BLaER1 treated with 17β-estradiol and CSF1 and Interleukin-3, amounts not matched to agents 10 nM and 100 nM (cell line): Measurements from ENCODE around the gene AAR2.

ENCODE experiments used
- H3K27ac ChIP-seq, 11 experiments: shearing (Covaris generic); formaldehyde crosslinking; 2 replicates each; pipeline ENCODE4 v1.8.1; 2022
- H3K27me3 ChIP-seq, 11 experiments: shearing (Covaris generic); formaldehyde crosslinking; 2 replicates each; pipeline ENCODE4 v1.8.1; 2022
- H3K36me3 ChIP-seq, 11 experiments: shearing (Covaris generic); formaldehyde crosslinking; 2 replicates each; pipeline ENCODE4 v1.8.1; 2022
- H3K4me1 ChIP-seq, 10 experiments: shearing (Covaris generic); formaldehyde crosslinking; 2 replicates each; pipeline ENCODE4 v1.8.1; 2022
- H3K4me2 ChIP-seq, 11 experiments: shearing (Covaris generic); formaldehyde crosslinking; 2 replicates each; pipeline ENCODE4 v1.8.1; 2022
- H3K4me3 ChIP-seq, 10 experiments: shearing (Covaris generic); formaldehyde crosslinking; 2 replicates each; pipeline ENCODE4 v1.8.1; 2022
- H3K9ac ChIP-seq, 11 experiments: shearing (Covaris generic); formaldehyde crosslinking; 2 replicates each; pipeline ENCODE4 v1.8.1; 2022
- H3K9me3 ChIP-seq, 11 experiments: shearing (Covaris generic); formaldehyde crosslinking; replicated peaks in 1 of 11; 2 replicates each; pipeline ENCODE4 v1.8.1; 2022
- H4K20me1 ChIP-seq, 11 experiments: shearing (Covaris generic); formaldehyde crosslinking; 2 replicates each; pipeline ENCODE4 v1.8.1; 2022
- Cebpa-rat ChIP-seq, 11 experiments: shearing (Covaris generic); IDR thresholded peaks; 2 replicates each; pipeline ENCODE4 v1.8.1; 2022

AAR2 gene

DNA sequence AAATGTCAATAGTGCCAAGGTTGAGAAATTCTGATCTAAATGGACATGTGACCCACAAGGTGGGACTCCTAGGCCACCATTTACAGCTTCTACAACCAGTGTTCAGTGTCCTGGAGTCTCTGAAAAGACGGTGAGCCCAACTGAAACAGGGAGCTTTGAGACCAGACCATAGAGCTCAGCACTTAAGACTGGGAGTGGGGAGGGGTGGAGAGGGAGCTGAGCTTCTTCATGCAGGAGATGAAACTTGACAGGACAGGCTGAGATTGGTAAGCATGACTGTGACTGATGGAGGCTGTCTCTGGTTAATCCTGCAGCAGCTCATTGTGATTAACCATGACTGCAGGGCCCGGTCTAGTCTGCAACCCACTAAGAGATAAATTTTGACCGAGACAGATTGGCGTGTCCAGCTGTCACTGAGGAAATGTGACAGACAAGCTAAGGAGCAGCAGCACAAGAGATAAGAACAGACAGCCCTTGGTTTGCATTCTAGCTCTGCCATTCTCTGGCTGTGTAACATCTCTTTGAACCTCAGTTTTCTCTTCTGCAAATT, 1.4 kb upstream of the AAR2 start:
- H3K4me2 ChIP-seq, result no peak overlapping the region
- no peaks in the 10 kb centered on the region for H3K9me3 ChIP-seq
- no peak overlapping the region for H3K4me3 ChIP-seq
- no peak for TF ChIP-seq Cebpa-rat (IDR thresholded peaks at IDR 0.05)
- no peak overlapping the region for H3K27ac ChIP-seq
- no peaks in the 10 kb centered on the region for H3K27me3 ChIP-seq
- H3K4me1 ChIP-seq, result peaks cover 18 to 29% (median 21%) of the 10 kb centered on the region in 10 experiments
- H3K9ac ChIP-seq, result no peak overlapping the region
- H3K36me3 ChIP-seq, result peaks cover 6 to 23% (median 16%) of the 10 kb centered on the region in 11 experiments
- H4K20me1 ChIP-seq, result peaks cover 5 to 29% (median 22%) of the 10 kb centered on the region in 11 experiments; a peak in 16 of 22 replicates

DNA sequence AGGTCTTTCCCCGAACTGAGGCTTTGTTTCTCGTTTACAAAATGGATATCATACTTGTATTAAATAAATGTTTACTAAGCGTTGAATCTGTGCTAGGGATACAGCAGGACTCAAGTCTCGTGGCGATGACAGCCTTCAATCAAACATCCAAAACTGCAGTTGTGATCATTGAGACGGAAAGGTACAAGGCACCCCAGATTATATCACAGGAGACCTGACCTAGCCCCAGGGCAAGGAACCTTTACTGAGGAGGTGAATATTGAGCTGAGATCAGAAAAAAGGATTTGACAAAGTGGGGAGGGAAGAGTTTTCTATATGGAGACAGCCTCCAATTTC, 476 bp downstream of the AAR2 start:
- Histone ChIP-seq H3K36me3 (peaks cover 23 to 42% (median 36%) of the 10 kb centered on the region in 11 experiments), H3K27ac (peak overlapping the region; percentile 84 to 94 (median 91)), H3K4me2 (peak overlapping the region; percentile 88 to 99 (median 94)), H3K9me3 (no peaks in the 10 kb centered on the region), H3K4me1 (peaks cover 18 to 29% (median 21%) of the 10 kb centered on the region in 10 experiments), H3K27me3 (no peaks in the 10 kb centered on the region), H3K4me3 (peak overlapping the region; percentile 69 to 87 (median 82)), H3K9ac (peak overlapping the region; percentile 87 to 94 (median 92)), H4K20me1 (peaks cover 12 to 48% (median 41%) of the 10 kb centered on the region in 11 experiments; a peak in 20 of 22 replicates)
- TF ChIP-seq Cebpa-rat (IDR thresholded peaks at IDR 0.05), result no peak

DNA sequence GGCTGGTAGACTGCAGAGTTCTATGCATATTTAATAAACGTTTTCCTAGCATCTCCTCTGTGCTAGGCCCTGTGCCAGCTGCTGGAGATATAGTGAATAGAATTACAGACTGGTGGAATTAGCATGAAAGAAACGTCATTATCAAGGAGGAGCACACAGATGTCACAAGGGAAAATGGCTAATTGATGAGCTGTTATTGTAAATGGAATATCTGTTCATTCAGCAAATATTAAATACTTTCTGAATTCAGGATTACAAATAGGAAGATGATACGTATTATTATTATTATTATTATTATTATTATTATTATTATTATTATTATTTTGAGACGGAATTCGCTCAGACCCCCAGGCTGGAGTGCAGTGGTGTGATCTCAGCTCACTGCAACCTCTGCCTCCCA, 1.2 kb downstream of the AAR2 start:
- H3K4me2 ChIP-seq, result peak overlapping the region; percentile 88 to 99 (median 94)
- H3K4me1 ChIP-seq, result peaks cover 18 to 29% (median 21%) of the 10 kb centered on the region in 10 experiments
- H3K36me3 ChIP-seq, result peaks cover 31 to 49% (median 43%) of the 10 kb centered on the region in 11 experiments
- no peak for TF ChIP-seq Cebpa-rat (IDR thresholded peaks at IDR 0.05)
- peak overlapping the region; percentile 87 to 94 (median 92) for H3K9ac ChIP-seq
- H3K9me3 ChIP-seq, result no peaks in the 10 kb centered on the region
- H3K4me3 ChIP-seq, result peak overlapping the region; percentile 69 to 87 (median 82)
- H3K27me3 ChIP-seq, result no peaks in the 10 kb centered on the region
- peak overlapping the region in 4 of 11 experiments; percentile 89 to 92 (median 90); a peak in 6 of 22 replicates for H3K27ac ChIP-seq
- peaks cover 12 to 55% (median 46%) of the 10 kb centered on the region in 11 experiments; a peak in 20 of 22 replicates for H4K20me1 ChIP-seq

DNA sequence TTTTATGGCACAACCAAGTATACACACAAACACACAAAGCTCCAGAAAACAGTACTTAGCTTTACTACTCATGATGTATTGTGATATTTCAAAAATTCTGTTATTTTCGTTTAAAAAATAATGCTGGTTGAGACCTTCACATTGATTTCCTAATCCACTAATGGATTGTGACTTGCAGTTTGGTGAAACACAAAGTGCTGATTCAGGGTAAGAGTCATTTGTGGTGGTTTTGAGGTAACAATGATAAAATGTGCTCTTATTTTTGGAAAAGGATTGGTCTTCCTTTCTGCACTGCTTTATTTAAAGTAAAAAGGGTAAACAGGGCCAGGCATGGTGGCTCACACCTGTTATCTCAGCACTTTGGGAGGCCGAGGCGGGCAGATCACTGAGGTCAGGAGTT, 1.9 kb downstream of the AAR2 start:
- H3K36me3 ChIP-seq, result peaks cover 37 to 56% (median 50%) of the 10 kb centered on the region in 11 experiments

DNA sequence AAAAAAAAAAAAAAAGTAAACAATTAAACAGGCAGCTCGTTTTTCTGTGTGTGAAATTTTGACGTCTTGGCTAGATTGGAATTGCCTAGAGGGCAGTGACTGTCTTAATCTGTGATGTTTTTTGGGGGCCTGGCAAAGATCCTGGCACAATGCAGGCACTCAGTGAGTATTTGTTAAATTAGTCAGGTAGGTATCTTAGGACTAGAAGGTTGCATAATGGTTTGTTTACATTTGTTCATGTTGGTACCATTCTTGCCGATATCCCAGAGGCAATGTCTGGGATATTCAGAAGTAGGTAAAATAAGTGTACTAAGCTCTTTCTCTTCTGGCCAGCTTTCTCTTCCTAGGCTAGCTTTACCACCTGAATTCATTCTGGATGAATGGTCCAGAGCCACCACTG, 2.5 kb downstream of the AAR2 start:
- H3K4me2 ChIP-seq, result peak overlapping the region in 5 of 11 experiments; percentile 92 to 99 (median 95); a peak in 6 of 22 replicates
- peaks cover 18 to 29% (median 21%) of the 10 kb centered on the region in 10 experiments for H3K4me1 ChIP-seq
- H3K27me3 ChIP-seq, result no peaks in the 10 kb centered on the region
- H3K9me3 ChIP-seq, result no peaks in the 10 kb centered on the region
- no peak overlapping the region for H3K4me3 ChIP-seq
- no peak for TF ChIP-seq Cebpa-rat (IDR thresholded peaks at IDR 0.05)
- H3K9ac ChIP-seq, result peak overlapping the region in 1 of 11 experiments; percentile 6; a peak in 1 of 22 replicates
- H3K27ac ChIP-seq, result no peak overlapping the region
- H4K20me1 ChIP-seq, result peaks cover 22 to 68% (median 59%) of the 10 kb centered on the region in 11 experiments; a peak in 20 of 22 replicates
- H3K36me3 ChIP-seq, result peaks cover 44 to 62% (median 56%) of the 10 kb centered on the region in 11 experiments

More for the DNA sequence above, 1.9 kb downstream of the AAR2 start:
- H3K27ac ChIP-seq, result peak overlapping the region in 1 of 11 experiments; percentile 2; a peak in 1 of 22 replicates
- H3K4me3 ChIP-seq, result peak overlapping the region in 3 of 10 experiments; percentile 81 to 86 (median 83); a peak in 2 of 20 replicates
- H3K9me3 ChIP-seq, result no peaks in the 10 kb centered on the region
- peaks cover 16 to 62% (median 53%) of the 10 kb centered on the region in 11 experiments; a peak in 20 of 22 replicates for H4K20me1 ChIP-seq
- peak overlapping the region in 4 of 11 experiments; percentile 25 to 94 (median 93); a peak in 3 of 22 replicates for H3K9ac ChIP-seq
- no peak for TF ChIP-seq Cebpa-rat (IDR thresholded peaks at IDR 0.05)
- H3K27me3 ChIP-seq, result no peaks in the 10 kb centered on the region
- H3K4me2 ChIP-seq, result peak overlapping the region; percentile 88 to 99 (median 94); a peak in 17 of 22 replicates
- peaks cover 18 to 29% (median 21%) of the 10 kb centered on the region in 10 experiments for H3K4me1 ChIP-seq

DNA sequence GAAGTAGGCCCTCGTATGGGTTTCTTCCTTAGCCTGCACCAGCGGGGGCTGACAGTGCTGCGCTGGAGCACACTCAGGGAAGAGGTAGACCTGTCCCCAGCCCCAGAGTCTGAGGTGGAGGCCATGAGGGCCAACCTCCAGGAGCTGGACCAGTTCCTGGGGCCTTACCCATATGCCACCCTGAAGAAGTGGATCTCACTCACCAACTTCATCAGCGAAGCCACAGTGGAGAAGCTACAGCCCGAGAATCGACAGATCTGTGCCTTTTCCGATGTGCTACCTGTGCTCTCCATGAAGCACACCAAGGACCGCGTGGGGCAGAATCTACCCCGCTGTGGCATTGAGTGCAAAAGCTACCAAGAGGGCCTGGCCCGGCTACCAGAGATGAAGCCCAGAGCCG, 3.8 kb downstream of the AAR2 start:
- no peaks in the 10 kb centered on the region for H3K9me3 ChIP-seq
- peaks cover 18 to 29% (median 21%) of the 10 kb centered on the region in 10 experiments for H3K4me1 ChIP-seq
- H4K20me1 ChIP-seq, result peaks cover 30 to 81% (median 68%) of the 10 kb centered on the region in 11 experiments; a peak in 20 of 22 replicates
- no peak overlapping the region for H3K27ac ChIP-seq
- no peak overlapping the region for H3K4me2 ChIP-seq
- TF ChIP-seq Cebpa-rat (IDR thresholded peaks at IDR 0.05), result no peak
- H3K27me3 ChIP-seq, result no peaks in the 10 kb centered on the region
- peak overlapping the region in 1 of 11 experiments; percentile 2; a peak in 1 of 22 replicates for H3K9ac ChIP-seq
- H3K4me3 ChIP-seq, result no peak overlapping the region
- H3K36me3 ChIP-seq, result peaks cover 57 to 75% (median 69%) of the 10 kb centered on the region in 11 experiments

DNA sequence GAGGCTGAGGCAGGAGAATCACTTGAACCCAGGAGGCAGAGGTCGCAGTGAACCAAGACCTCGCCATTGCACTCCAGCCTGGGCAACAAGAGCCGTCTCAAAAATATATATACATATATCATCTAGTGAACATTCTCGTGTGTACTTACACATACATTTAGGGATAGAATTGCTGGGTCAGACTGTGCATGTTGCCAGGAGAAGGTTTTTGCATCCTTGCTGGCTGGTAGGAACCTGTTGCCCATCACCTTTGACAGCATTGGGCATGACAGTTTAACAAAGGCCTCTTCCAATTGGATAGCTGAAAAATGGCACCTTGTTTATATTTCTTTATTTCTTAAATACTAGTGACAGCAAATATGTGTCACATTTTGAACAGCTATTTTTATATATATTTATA, 5.4 kb downstream of the AAR2 start:
- H3K36me3 ChIP-seq, result peaks cover 73 to 91% (median 85%) of the 10 kb centered on the region in 11 experiments
- TF ChIP-seq Cebpa-rat (IDR thresholded peaks at IDR 0.05), result no peak
- H3K27me3 ChIP-seq, result no peaks in the 10 kb centered on the region
- no peaks in the 10 kb centered on the region for H3K9me3 ChIP-seq
- no peak overlapping the region for H3K27ac ChIP-seq
- H3K9ac ChIP-seq, result no peak overlapping the region
- peaks cover 38 to 97% (median 84%) of the 10 kb centered on the region in 11 experiments; a peak in 21 of 22 replicates for H4K20me1 ChIP-seq
- peaks cover 12 to 25% (median 17%) of the 10 kb centered on the region in 10 experiments for H3K4me1 ChIP-seq
- no peak overlapping the region for H3K4me3 ChIP-seq
- H3K4me2 ChIP-seq, result no peak overlapping the region

DNA sequence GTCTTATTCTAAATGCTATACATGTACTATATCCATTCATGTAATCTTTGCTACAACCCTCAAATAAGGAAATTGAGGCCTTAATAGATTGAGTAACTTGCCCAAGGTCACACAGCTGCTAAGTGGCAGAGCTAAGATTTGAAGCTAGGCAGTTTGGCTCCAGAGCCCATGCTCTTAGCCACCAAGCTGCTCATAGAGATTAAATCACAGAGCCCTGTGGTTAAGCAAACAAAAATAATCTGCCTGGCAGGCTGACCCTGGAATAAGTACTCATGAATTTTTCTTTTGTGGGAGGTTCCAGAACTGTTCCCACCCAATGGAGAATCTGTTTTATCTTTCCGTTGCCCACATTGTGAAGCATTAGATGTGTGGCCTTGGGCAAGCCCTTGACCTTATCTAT, 7.4 kb downstream of the AAR2 start:
- Histone ChIP-seq H4K20me1 (peaks cover 46 to 100% (median 95%) of the 10 kb centered on the region in 11 experiments; a peak in 21 of 22 replicates), H3K9me3 (no peaks in the 10 kb centered on the region), H3K36me3 (peaks cover 93 to 100% (median 99%) of the 10 kb centered on the region in 11 experiments), H3K4me2 (no peak overlapping the region), H3K4me3 (no peak overlapping the region), H3K4me1 (peaks cover 0 to 7% (median under 1%) of the 10 kb centered on the region in 10 experiments; a peak in 5 of 20 replicates), H3K27me3 (no peaks in the 10 kb centered on the region), H3K9ac (no peak overlapping the region), H3K27ac (no peak overlapping the region)
- TF ChIP-seq Cebpa-rat (IDR thresholded peaks at IDR 0.05), result no peak

DNA sequence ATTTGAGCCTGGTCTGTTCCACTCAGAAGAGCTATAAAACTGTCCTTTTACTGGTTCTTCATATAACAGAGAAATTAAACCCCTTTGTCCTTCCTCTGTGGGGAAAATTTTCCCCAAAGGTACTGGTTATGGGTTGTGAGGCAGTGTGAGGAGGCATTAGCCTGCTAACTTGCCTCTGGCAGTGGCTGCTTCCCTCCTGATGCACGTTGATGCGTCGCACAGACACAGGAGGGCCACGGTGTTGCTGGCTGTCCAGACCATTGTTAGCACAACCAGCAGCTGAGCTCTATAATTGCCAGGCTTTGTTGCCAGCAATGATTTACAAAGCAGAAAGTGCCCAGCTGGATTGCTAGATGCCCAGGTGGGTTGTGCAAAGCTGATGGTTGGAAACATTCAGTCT, 10.1 kb downstream of the AAR2 start:
- no peak for TF ChIP-seq Cebpa-rat (IDR thresholded peaks at IDR 0.05)
- H4K20me1 ChIP-seq, result peaks cover 53 to 100% (median 89%) of the 10 kb centered on the region in 11 experiments; a peak in 21 of 22 replicates
- H3K36me3 ChIP-seq, result peaks cover 96 to 100% (median 99%) of the 10 kb centered on the region in 11 experiments
- H3K4me3 ChIP-seq, result no peak overlapping the region
- no peak overlapping the region for H3K27ac ChIP-seq
- H3K9me3 ChIP-seq, result no peaks in the 10 kb centered on the region
- H3K4me2 ChIP-seq, result no peak overlapping the region
- H3K9ac ChIP-seq, result no peak overlapping the region
- no peaks in the 10 kb centered on the region for H3K27me3 ChIP-seq
- no peaks in the 10 kb centered on the region for H3K4me1 ChIP-seq
